Astrocyte (in vitro differentiated cells and primary cell): Measurements from ENCODE around the gene UBE2E2. TPM values are rescaled to one million over a fixed set of nuclear protein-coding genes. Genes with fewer than 3 reads are reported as not detected.

Experiments
- DNase-seq: peaks from one replicate; pipeline ENCODE4 v3.0.0-alpha.2; 2010; ENCODE audit warnings: low read depth
- FAIRE-seq: peaks from 2 replicates; lab custom pipeline; 2011; peaks lifted over from hg19 to GRCh38; lab: Jason Lieb, UNC
- H2AFZ ChIP-seq: 2 replicates; pipeline ENCODE4 v1.6.0; 2012; ENCODE audit warnings: low read depth, low read length, inconsistent platforms
- H3K27ac ChIP-seq: 2 replicates; pipeline ENCODE4 v1.5.1; 2011; ENCODE audit warnings: low read depth, low read length, inconsistent platforms
- H3K27me3 ChIP-seq: 2 replicates; pipeline ENCODE4 v1.6.0; 2011; ENCODE audit warnings: low read length, inconsistent platforms; ENCODE audit not compliant: insufficient read depth
- H3K36me3 ChIP-seq: 2 replicates; pipeline ENCODE4 v1.5.1; 2011; ENCODE audit warnings: low read length, inconsistent platforms; ENCODE audit not compliant: insufficient read depth
- H3K4me1 ChIP-seq: 2 replicates; pipeline ENCODE4 v1.5.1; 2011; ENCODE audit warnings: low read length, inconsistent platforms; ENCODE audit not compliant: insufficient read depth
- H3K4me2 ChIP-seq: 2 replicates; pipeline ENCODE4 v1.6.0; 2012; ENCODE audit warnings: low read length, inconsistent platforms
- H3K4me3 ChIP-seq: 2 replicates; pipeline ENCODE4 v1.5.1; 2011; ENCODE audit warnings: low read depth, mild to moderate bottlenecking, low read length, inconsistent platforms; ENCODE audit not compliant: insufficient read depth
- H3K79me2 ChIP-seq: 2 replicates; pipeline ENCODE4 v1.6.0; 2012; ENCODE audit warnings: mild to moderate bottlenecking, low read length, inconsistent platforms; ENCODE audit not compliant: insufficient read depth
- H3K9ac ChIP-seq: 2 replicates; pipeline ENCODE4 v1.6.0; 2012; ENCODE audit warnings: mild to moderate bottlenecking, low read length, inconsistent platforms
- H3K9me3 ChIP-seq: 2 replicates; pipeline ENCODE4 v1.5.1; 2012; ENCODE audit warnings: low read depth, mild to moderate bottlenecking, low read length, inconsistent platforms; ENCODE audit not compliant: insufficient read depth
- H4K20me1 ChIP-seq: 2 replicates; pipeline ENCODE4 v1.6.0; 2012; ENCODE audit warnings: low read length, inconsistent platforms; ENCODE audit not compliant: insufficient read depth
- H3K27ac Mint-ChIP-seq: one replicate; pipeline ENCODE4 v1.8.0; 2021; ENCODE audit warnings: mild to moderate bottlenecking, mixed read lengths; ENCODE audit not compliant: unreplicated experiment
- H3K27me3 Mint-ChIP-seq: one replicate; pipeline ENCODE4 v1.8.0; 2021; ENCODE audit warnings: low read depth, mixed read lengths; ENCODE audit not compliant: unreplicated experiment
- H3K36me3 Mint-ChIP-seq: one replicate; pipeline ENCODE4 v1.8.0; 2021; ENCODE audit warnings: low read depth, mixed read lengths; ENCODE audit not compliant: unreplicated experiment
- H3K4me1 Mint-ChIP-seq: one replicate; pipeline ENCODE4 v1.8.0; 2021; ENCODE audit warnings: low read depth, mixed read lengths; ENCODE audit not compliant: unreplicated experiment
- H3K4me3 Mint-ChIP-seq: one replicate; pipeline ENCODE4 v1.8.0; 2021; ENCODE audit warnings: mild to moderate bottlenecking, moderate library complexity, mixed read lengths; ENCODE audit not compliant: unreplicated experiment
- H3K9me3 Mint-ChIP-seq: one replicate; pipeline ENCODE4 v1.8.0; 2021; ENCODE audit warnings: mild to moderate bottlenecking, mixed read lengths; ENCODE audit not compliant: unreplicated experiment
- CTCF ChIP-seq: IDR thresholded peaks from 2 replicates; pipeline ENCODE4 v1.5.1; 2011; ENCODE audit warnings: low read depth, mild to moderate bottlenecking, inconsistent platforms, low read length, moderate library complexity; ENCODE audit not compliant: insufficient read depth
- EZH2 ChIP-seq: IDR thresholded peaks from 2 replicates; pipeline ENCODE4 v1.6.1; 2012; ENCODE audit warnings: mild to moderate bottlenecking, low read length, inconsistent platforms; ENCODE audit not compliant: insufficient read depth
- total RNA-seq: library from RNA; stranded (reverse); gene quantifications from 2 replicates; pipeline ENCODE4 v1.2.1, GENCODE V29; 2021

Gene UBE2E2
- total RNA-seq, 1 donor from 2014 or later = 89.8 TPM

GRCh38 chr3:23435904-23436303 lies 232.8 kb downstream of the UBE2E2 start:
- Mint-ChIP-seq H3K27ac (no peak overlapping the region), H3K27me3 (no peaks in the 10 kb centered on the region), H3K36me3 (peaks cover 3% of the 10 kb centered on the region), H3K4me1 (peaks cover 44% of the 10 kb centered on the region), H3K9me3 (no peaks in the 10 kb centered on the region), H3K4me3 (no peak overlapping the region)
- DNase-seq (no peak), FAIRE-seq (no peak)
- H3K79me2 ChIP-seq = peaks cover 5% of the 10 kb centered on the region
- TF ChIP-seq EZH2 = no peak
- TF ChIP-seq CTCF = no peak
- no peaks in the 10 kb centered on the region for H3K9me3 ChIP-seq
- H2AFZ ChIP-seq = no peak overlapping the region
- no peaks in the 10 kb centered on the region for H3K36me3 ChIP-seq
- peaks cover 7% of the 10 kb centered on the region for H3K4me1 ChIP-seq
- no peak overlapping the region for H3K4me2 ChIP-seq
- peaks cover 34% of the 10 kb centered on the region for H4K20me1 ChIP-seq
- no peaks in the 10 kb centered on the region for H3K27me3 ChIP-seq
- H3K27ac ChIP-seq = no peak overlapping the region
- no peak overlapping the region for H3K4me3 ChIP-seq
- no peak overlapping the region for H3K9ac ChIP-seq

DNA sequence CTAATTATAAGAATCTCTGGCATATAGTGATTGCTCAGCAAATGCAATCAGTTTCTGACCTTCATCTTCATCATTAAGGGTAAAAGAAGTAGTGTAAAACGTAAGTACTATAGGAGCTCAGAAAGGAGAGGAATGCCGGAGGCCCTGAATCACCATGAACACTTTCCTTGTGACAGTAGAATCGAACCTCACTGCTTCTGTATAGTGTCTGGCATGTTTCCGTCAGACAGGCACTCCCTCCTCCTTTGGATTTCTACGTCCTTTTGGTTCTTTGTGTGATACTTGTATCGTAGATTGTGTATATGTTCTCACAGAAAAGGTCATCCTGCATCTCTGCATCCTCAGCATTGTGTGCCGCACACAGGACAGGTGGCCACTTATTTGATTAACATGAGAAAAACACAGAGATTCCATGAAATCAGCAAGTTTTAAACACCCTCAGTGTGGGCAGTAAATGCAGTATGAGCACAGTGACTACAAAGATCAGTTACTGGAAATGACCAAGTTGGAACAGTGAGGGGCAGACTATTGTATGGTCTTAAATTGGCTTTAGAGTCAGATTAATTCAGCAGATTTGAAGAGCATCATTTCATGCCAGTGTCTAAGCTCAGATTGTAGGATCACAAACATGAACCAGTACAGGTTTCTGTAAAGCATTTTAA lies 234.5 kb downstream of the UBE2E2 start:
- Histone ChIP-seq H3K36me3 (no peaks in the 10 kb centered on the region), H3K9me3 (no peaks in the 10 kb centered on the region), H3K27me3 (no peaks in the 10 kb centered on the region), H3K79me2 (peaks cover 5% of the 10 kb centered on the region), H3K4me3 (no peak overlapping the region), H3K27ac (no peak overlapping the region), H3K4me1 (no peaks in the 10 kb centered on the region), H4K20me1 (peaks cover 31% of the 10 kb centered on the region), H3K4me2 (no peak overlapping the region), H3K9ac (no peak overlapping the region), H2AFZ (no peak overlapping the region)
- DNase-seq (no peak), FAIRE-seq (no peak)
- H3K9me3 Mint-ChIP-seq = no peaks in the 10 kb centered on the region
- H3K4me1 Mint-ChIP-seq = peaks cover 42% of the 10 kb centered on the region
- TF ChIP-seq EZH2 (no peak), CTCF (no peak)
- H3K27ac Mint-ChIP-seq = peak overlapping the region; percentile 58
- H3K36me3 Mint-ChIP-seq = peaks cover 3% of the 10 kb centered on the region
- H3K4me3 Mint-ChIP-seq = no peak overlapping the region
- H3K27me3 Mint-ChIP-seq = no peaks in the 10 kb centered on the region

- no peak overlapping the region for H3K4me2 ChIP-seq
- H2AFZ ChIP-seq = no peak overlapping the region
- H3K4me1 ChIP-seq = peaks cover 7% of the 10 kb centered on the region
- Mint-ChIP-seq H3K36me3 (peaks cover 3% of the 10 kb centered on the region), H3K9me3 (no peaks in the 10 kb centered on the region), H3K4me3 (no peak overlapping the region), H3K4me1 (peaks cover 51% of the 10 kb centered on the region), H3K27ac (no peak overlapping the region), H3K27me3 (no peaks in the 10 kb centered on the region)
- no peak overlapping the region for H3K9ac ChIP-seq
- peaks cover 39% of the 10 kb centered on the region for H4K20me1 ChIP-seq
- H3K4me3 ChIP-seq = no peak overlapping the region
- H3K9me3 ChIP-seq = no peaks in the 10 kb centered on the region
- FAIRE-seq = no peak
- H3K27me3 ChIP-seq = no peaks in the 10 kb centered on the region
- no peaks in the 10 kb centered on the region for H3K36me3 ChIP-seq
- H3K79me2 ChIP-seq = peaks cover 5% of the 10 kb centered on the region
- no peak for DNase-seq
- TF ChIP-seq CTCF (no peak), EZH2 (no peak)
- no peak overlapping the region for H3K27ac ChIP-seq
Measured at GRCh38 chr3:23438657-23439056, 235.5 kb downstream of the UBE2E2 start.
